HEK293T (cell line): ENCODE results near the gene XPNPEP3.

Experiments
- BHLHE40 ChIP-seq: fragments of 450-650 bp; IDR thresholded peaks from 2 replicates; pipeline ENCODE4 v1.6.1; 2016; ENCODE audit warnings: mild to moderate bottlenecking, moderate library complexity, borderline replicate concordance
- ELF4 ChIP-seq: fragments of 450-650 bp; IDR thresholded peaks from 2 replicates; pipeline ENCODE4 v1.6.1; 2017; ENCODE audit warnings: antibody characterized with exemption
- FOXA1 ChIP-seq: fragments of 450-650 bp; IDR thresholded peaks from 2 replicates; pipeline ENCODE4 v1.6.1; 2016; ENCODE audit warnings: mild to moderate bottlenecking
- FOXM1 ChIP-seq: fragments of 450-650 bp; IDR thresholded peaks from 2 replicates; pipeline ENCODE4 v1.6.1; 2017; ENCODE audit warnings: mild to moderate bottlenecking, borderline replicate concordance
- SUZ12 ChIP-seq: fragments of 450-650 bp; IDR thresholded peaks from 2 replicates; pipeline ENCODE4 v1.6.1; 2016; ENCODE audit warnings: mild to moderate bottlenecking
- TARDBP ChIP-seq: fragments of 450-650 bp; IDR thresholded peaks from 2 replicates; pipeline ENCODE4 v1.6.1; 2016

DNA sequence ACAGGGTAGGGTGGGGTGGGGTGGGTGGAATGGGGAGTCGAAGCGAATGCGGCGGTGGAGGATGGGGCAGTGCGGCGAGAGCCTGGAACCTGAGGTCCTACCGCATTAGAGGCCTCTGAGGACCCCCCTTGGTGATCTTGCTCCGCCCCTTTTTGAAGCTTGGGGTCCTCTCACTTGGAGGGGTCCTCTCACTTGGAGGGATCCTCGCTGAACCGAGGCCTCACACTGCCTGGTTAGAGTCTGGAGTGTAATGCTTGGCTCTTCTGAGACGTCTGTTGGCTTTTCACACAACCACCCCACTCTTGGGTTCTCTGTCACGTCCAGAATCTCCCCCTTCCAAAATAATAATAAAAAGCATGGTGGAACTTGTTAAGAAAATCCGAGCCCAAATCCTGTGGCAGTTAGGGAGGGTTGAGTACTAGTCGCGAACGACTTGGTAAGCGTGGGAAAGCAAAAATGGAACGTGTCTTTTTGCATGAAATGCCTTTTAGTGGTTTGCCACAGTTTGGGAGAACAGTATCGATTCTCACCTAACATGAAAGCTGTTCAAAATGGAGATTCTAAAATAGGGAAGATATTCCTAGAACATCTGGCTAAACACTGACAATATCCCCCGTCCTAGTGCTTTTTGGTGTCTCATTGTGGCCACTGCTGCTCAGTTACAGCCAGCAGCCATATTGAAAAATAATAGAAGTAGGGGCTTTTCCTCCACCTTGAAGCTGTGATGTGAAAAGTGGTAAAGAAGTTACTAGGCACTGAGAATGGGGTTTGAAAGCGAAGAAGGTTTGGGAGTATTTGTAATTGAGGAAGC is 95.1 kb downstream of the XPNPEP3 start:
- TF ChIP-seq TARDBP (no peak), BHLHE40 (no peak), ELF4 (no peak), SUZ12 (no peak), FOXM1 (no peak), FOXA1 (no peak)
